Measurements from ENCODE around the gene POLR3E. TPM values are rescaled to one million over a fixed set of nuclear protein-coding genes. Genes with fewer than 3 reads are reported as not detected.

Gene POLR3E
- total RNA-seq, 1 donor from 2014 or later, result 31.5 TPM

DNA sequence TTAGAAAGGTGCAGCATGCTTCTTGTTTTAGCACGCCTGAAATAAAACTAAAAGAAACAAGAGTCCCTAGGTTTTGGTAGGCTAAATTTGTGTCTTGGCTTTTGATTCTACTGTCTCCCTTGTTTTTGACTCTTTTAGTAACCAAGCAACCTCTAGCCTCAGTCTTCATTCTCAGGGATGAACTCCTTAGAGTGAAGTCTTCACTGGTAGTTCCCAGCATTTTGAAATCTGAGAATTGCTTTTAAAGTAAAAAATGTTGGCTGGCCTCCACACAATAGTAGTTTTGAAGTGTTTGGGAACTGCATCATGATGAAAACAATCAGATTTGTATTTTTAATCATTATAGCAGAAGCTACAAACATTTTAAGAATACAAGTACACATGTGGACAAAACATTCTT lies 83.3 kb downstream of the POLR3E start:
- H3K36me3 Mint-ChIP-seq (ENCODE audit: unreplicated experiment), result no peaks in the 10 kb centered on the region
- no peaks in the 10 kb centered on the region for H3K9me3 Mint-ChIP-seq (ENCODE audit: unreplicated experiment)
- no peaks in the 10 kb centered on the region for H3K27me3 Mint-ChIP-seq (ENCODE audit: unreplicated experiment)
- no peak overlapping the region for H3K4me3 Mint-ChIP-seq (ENCODE audit: unreplicated experiment)
- H3K27ac Mint-ChIP-seq (ENCODE audit: unreplicated experiment), result no peak overlapping the region
- DNase-seq, result no peak
- TF ChIP-seq CTCF (IDR thresholded peaks at IDR 0.05; ENCODE audit: partially characterized antibody, unreplicated experiment), result no peak
- H3K4me1 Mint-ChIP-seq (ENCODE audit: low read depth, unreplicated experiment), result no peaks in the 10 kb centered on the region

DNA sequence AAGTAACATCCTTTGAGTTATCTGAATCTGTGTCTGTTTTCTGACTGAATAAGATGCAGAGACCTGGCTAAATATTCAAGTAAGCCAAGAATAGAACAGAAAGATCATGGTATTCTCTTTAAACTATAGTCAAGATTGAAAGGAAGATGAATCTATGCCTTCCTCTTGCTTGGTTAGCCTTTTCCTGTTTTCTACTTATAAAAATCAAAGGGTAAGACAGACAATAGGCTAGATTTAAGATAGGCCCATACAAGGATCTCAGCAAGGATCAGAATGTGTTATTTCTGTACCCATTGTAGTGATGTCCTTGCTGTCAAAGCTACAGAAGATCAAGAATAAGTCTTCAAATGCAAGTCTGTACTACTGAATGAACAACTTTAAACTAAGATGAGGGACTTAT lies 84.2 kb downstream of the POLR3E start:
- no peaks in the 10 kb centered on the region for H3K9me3 Mint-ChIP-seq (ENCODE audit: unreplicated experiment)
- no peak overlapping the region for H3K4me3 Mint-ChIP-seq (ENCODE audit: unreplicated experiment)
- H3K27ac Mint-ChIP-seq (ENCODE audit: unreplicated experiment), result no peak overlapping the region
- no peak for TF ChIP-seq CTCF (IDR thresholded peaks at IDR 0.05; ENCODE audit: partially characterized antibody, unreplicated experiment)
- DNase-seq, result no peak
- H3K36me3 Mint-ChIP-seq (ENCODE audit: unreplicated experiment), result no peaks in the 10 kb centered on the region
- no peaks in the 10 kb centered on the region for H3K4me1 Mint-ChIP-seq (ENCODE audit: low read depth, unreplicated experiment)
- H3K27me3 Mint-ChIP-seq (ENCODE audit: unreplicated experiment), result no peaks in the 10 kb centered on the region

DNA sequence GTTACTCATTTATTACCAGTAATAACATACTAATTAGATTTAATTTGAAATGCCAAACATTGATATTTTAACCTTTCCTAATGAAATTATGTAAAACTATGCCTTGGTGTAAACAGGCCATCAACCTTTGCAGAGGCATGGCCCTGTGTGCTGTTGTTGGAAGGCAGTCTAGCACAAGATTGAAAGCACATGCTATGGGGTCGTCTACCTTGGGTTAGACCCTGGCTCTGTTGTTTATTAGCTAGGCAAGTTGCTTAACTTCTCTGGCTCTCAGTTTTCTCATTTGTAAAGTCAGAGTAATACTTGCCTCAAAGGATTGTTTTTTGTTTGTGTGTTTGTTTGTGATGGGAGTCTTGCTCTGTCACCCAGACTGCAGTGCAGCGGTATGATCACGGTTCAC lies 86.6 kb downstream of the POLR3E start:
- H3K4me1 Mint-ChIP-seq (ENCODE audit: low read depth, unreplicated experiment), result no peaks in the 10 kb centered on the region
- DNase-seq, result no peak
- TF ChIP-seq CTCF (IDR thresholded peaks at IDR 0.05; ENCODE audit: partially characterized antibody, unreplicated experiment), result no peak
- no peak overlapping the region for H3K4me3 Mint-ChIP-seq (ENCODE audit: unreplicated experiment)
- H3K27ac Mint-ChIP-seq (ENCODE audit: unreplicated experiment), result no peak overlapping the region
- H3K9me3 Mint-ChIP-seq (ENCODE audit: unreplicated experiment), result no peaks in the 10 kb centered on the region
- H3K27me3 Mint-ChIP-seq (ENCODE audit: unreplicated experiment), result no peaks in the 10 kb centered on the region
- no peaks in the 10 kb centered on the region for H3K36me3 Mint-ChIP-seq (ENCODE audit: unreplicated experiment)

Other genes starting within 250 kb of the POLR3E start
- gene VWA3A, start 204.9 kb upstream of the POLR3E start, total RNA-seq (ENCODE audit: unreplicated experiment), result 0.17 TPM
- gene SDR42E2, start 134.9 kb upstream of the POLR3E start, total RNA-seq (ENCODE audit: unreplicated experiment), result not detected
- gene EEF2K, start 91.1 kb upstream of the POLR3E start, total RNA-seq (ENCODE audit: unreplicated experiment), result 40.2 TPM
- gene CDR2, start 77.2 kb downstream of the POLR3E start, total RNA-seq (ENCODE audit: unreplicated experiment), result 8.5 TPM
- 278 TPM for gene NPIPB5, start 213.5 kb downstream of the POLR3E start, total RNA-seq (ENCODE audit: unreplicated experiment)